ENCODE results near the gene ACTR3C. TPM values are rescaled to one million over a fixed set of nuclear protein-coding genes. Genes with fewer than 3 reads are reported as not detected.

ACTR3C gene
- total RNA-seq, 1 donor from 2014 or later = 0.49 TPM

GRCh38 chr7:150351587-150352194 is 28.3 kb upstream of the ACTR3C start:
- no peaks in the 10 kb centered on the region for H3K9me3 Mint-ChIP-seq
- no peak overlapping the region for H3K27ac Mint-ChIP-seq (ENCODE audit: unreplicated experiment)
- TF ChIP-seq, protein P1, sequence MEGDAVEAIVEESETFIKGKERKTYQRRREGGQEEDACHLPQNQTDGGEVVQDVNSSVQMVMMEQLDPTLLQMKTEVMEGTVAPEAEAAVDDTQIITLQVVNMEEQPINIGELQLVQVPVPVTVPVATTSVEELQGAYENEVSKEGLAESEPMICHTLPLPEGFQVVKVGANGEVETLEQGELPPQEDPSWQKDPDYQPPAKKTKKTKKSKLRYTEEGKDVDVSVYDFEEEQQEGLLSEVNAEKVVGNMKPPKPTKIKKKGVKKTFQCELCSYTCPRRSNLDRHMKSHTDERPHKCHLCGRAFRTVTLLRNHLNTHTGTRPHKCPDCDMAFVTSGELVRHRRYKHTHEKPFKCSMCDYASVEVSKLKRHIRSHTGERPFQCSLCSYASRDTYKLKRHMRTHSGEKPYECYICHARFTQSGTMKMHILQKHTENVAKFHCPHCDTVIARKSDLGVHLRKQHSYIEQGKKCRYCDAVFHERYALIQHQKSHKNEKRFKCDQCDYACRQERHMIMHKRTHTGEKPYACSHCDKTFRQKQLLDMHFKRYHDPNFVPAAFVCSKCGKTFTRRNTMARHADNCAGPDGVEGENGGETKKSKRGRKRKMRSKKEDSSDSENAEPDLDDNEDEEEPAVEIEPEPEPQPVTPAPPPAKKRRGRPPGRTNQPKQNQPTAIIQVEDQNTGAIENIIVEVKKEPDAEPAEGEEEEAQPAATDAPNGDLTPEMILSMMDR (conservative IDR thresholded peaks at IDR 0.05) = no peak

GRCh38 chr7:150346922-150347321 is 23.6 kb upstream of the ACTR3C start:
- no peaks in the 10 kb centered on the region for H3K9me3 Mint-ChIP-seq
- TF ChIP-seq, protein P1 (conservative IDR thresholded peaks at IDR 0.05) = no peak
- H3K27ac Mint-ChIP-seq (ENCODE audit: unreplicated experiment) = no peak overlapping the region
- no peak overlapping the region for H3K4me3 Mint-ChIP-seq
- H3K27me3 Mint-ChIP-seq (ENCODE audit: low read depth) = peaks cover 29% of the 10 kb centered on the region
- DNase-seq (ENCODE audit: low read depth, low spot score) = no peak
- H3K36me3 Mint-ChIP-seq (ENCODE audit: low read depth) = no peaks in the 10 kb centered on the region
- H3K4me1 Mint-ChIP-seq = peaks cover 5% of the 10 kb centered on the region

More at GRCh38 chr7:150351587-150352194, 28.3 kb upstream of the ACTR3C start:
- H3K27me3 Mint-ChIP-seq (ENCODE audit: low read depth) = peaks cover 4% of the 10 kb centered on the region
- H3K4me3 Mint-ChIP-seq = no peak overlapping the region
- no peaks in the 10 kb centered on the region for H3K36me3 Mint-ChIP-seq (ENCODE audit: low read depth)
- peaks cover 5% of the 10 kb centered on the region for H3K4me1 Mint-ChIP-seq
- DNase-seq (ENCODE audit: low read depth, low spot score) = no peak

GRCh38 chr7:150345012-150345411 is 21.7 kb upstream of the ACTR3C start:
- H3K36me3 Mint-ChIP-seq (ENCODE audit: low read depth) = no peaks in the 10 kb centered on the region

DNA sequence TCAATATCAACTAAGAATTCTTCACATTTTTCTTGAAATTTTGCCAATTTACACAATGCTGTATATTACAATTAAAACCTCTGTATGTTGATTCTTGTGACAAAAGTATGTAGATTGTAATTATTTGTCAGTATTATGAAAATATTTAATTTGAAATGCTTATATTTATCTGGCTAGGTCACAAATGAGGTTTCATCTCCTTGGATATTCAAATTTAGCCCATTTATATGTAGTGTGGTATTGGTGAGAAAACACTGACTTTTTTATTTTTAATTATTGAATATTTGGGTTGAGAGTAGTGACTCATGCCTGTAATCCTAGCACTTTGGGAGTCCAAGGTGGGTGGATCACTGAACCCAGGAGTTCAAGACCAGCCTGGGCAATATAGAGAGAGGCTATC is 21.0 kb upstream of the ACTR3C start:
- Mint-ChIP-seq H3K4me1 (peaks cover 19% of the 10 kb centered on the region), H3K4me3 (no peak overlapping the region), H3K27ac (ENCODE audit: unreplicated experiment) (no peak overlapping the region), H3K36me3 (ENCODE audit: low read depth) (no peaks in the 10 kb centered on the region), H3K9me3 (no peaks in the 10 kb centered on the region), H3K27me3 (ENCODE audit: low read depth) (peaks cover 51% of the 10 kb centered on the region)
- TF ChIP-seq, protein P1 (conservative IDR thresholded peaks at IDR 0.05) = no peak
- DNase-seq (ENCODE audit: low read depth, low spot score) = no peak

More at GRCh38 chr7:150345012-150345411, 21.7 kb upstream of the ACTR3C start:
- TF ChIP-seq, protein P1 (conservative IDR thresholded peaks at IDR 0.05) = no peak
- Mint-ChIP-seq H3K4me3 (no peak overlapping the region), H3K9me3 (no peaks in the 10 kb centered on the region), H3K27me3 (ENCODE audit: low read depth) (peaks cover 43% of the 10 kb centered on the region), H3K4me1 (peaks cover 13% of the 10 kb centered on the region), H3K27ac (ENCODE audit: unreplicated experiment) (no peak overlapping the region)
- no peak for DNase-seq (ENCODE audit: low read depth, low spot score)

DNA sequence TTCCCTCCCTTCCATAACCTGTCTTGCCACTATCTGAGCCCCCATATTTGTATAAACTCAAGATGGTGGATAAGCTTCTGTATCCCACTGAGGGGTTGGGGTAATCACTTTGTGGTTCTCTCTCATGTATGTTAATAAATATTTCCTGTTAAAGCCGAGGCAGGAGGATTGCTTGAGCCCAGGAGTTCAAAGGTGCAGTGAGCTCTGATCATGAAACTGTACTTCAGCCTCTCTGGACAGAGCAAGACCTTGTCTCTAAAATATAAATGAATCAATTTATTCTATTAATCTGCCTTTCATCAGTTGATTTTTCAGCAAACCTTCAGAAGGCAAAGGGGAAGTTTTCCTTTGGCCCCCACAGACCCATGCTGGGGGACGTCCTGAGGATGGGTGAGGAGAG is 19.9 kb upstream of the ACTR3C start:
- Mint-ChIP-seq H3K27me3 (ENCODE audit: low read depth) (peaks cover 53% of the 10 kb centered on the region), H3K9me3 (no peaks in the 10 kb centered on the region), H3K4me3 (no peak overlapping the region), H3K36me3 (ENCODE audit: low read depth) (no peaks in the 10 kb centered on the region), H3K27ac (ENCODE audit: unreplicated experiment) (no peak overlapping the region), H3K4me1 (peaks cover 21% of the 10 kb centered on the region)
- no peak for DNase-seq (ENCODE audit: low read depth, low spot score)
- TF ChIP-seq, protein P1 (conservative IDR thresholded peaks at IDR 0.05) = no peak
